HG03066 (cell line): Measurements from ENCODE around the gene QARS1.

Source experiments
- ATAC-seq: cut with Tn5 transposase; IDR thresholded peaks from one replicate; pipeline ENCODE4 v1.9.1; 2021; ENCODE audit warnings: low read depth; ENCODE audit not compliant: unreplicated experiment

The QARS1 gene

DNA sequence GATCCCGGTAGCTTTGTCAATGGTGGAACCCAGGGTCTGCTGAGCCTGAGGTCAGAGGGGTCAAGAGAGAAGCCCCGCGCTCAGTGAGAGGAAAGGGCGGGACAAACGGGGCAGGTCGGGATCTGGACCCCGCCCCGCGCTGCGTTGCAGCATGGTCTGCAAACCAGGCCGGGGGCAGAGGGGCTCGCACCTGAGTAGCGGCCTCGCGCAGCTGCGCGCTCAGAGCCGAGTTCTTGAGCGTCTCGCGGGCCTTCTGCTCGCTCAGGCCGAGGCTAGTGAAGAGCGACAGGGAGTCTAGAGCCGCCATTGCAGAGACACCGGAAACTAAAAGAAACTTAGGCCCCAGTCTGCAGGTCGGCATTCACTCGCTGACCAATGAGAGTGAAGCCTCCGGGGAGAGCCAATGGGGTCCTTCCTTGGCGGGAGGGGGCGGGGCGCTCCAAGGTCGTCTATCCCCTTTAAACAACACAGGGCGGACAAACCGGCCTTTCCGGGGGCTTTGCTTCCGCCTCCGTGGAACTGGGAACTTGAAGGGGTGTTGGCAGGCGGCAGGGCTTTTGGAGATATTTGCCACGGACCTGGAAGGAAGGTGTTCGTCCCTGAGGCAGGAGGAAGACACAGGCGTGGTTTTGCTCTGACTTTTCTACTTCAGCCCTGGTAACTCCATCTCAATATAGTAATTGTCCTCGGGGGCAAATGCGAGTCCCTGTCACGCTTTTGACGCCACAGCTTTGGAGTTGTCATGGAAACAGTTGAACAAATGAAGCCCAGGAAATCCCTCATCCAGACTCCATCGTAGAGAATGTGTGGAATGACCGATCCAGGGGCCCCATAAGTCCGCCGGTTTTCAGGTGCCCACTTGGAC, at the start of gene QARS1:
Gene QARS1, minus strand, starts transcription at position 331 of the 865 bp plus-strand sequence. Its CDS starts 24 bp downstream, at position 307.
- peak; percentile 88 for ATAC-seq

DNA sequence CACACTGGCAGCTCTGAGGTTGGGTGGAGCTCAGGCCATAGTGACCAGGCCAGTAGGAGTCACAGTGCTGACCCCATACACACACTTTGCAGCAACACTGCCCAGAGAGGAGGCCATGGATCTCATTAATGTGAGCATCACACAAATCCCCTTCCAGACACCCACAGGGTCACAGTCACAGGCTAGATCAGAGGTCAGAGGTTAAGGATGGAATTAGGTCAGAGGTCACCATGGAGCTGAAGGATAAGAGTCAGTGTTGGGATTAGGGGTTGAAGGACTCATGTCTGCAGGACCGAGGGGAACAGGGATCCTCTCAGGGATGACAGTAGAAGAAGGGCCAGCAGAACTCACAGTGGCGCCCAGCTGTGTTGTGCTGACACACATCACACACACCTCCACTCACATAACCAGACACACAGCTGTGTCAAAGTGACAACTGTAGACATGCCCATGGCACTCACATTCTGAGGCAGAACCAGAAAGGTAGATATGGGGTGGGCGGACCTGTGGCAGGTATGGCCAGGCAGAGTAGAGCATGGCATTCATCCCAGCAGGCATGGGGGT, 48.9 kb upstream of the QARS1 start:
- ATAC-seq = no peak

DNA sequence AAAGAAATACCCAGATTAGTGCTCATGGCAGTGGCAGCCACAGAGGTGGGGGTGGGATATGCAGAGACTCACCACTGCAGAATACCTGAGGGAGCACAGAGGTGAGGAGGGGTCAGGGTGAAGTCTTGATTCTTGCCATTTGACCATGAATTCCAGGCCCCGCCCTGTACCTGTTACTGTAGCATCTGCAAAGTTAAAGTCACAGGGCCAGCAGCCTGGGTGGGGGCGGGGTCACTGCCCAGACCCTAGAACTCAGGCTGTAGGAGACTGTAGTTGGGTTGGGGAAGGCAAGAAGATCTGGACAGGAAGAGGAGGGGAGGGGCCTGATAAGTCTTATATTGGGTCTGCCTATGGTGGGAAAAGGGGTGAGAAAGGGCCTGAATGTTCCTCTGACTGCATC, 47.1 kb upstream of the QARS1 start:
- no peak for ATAC-seq

DNA sequence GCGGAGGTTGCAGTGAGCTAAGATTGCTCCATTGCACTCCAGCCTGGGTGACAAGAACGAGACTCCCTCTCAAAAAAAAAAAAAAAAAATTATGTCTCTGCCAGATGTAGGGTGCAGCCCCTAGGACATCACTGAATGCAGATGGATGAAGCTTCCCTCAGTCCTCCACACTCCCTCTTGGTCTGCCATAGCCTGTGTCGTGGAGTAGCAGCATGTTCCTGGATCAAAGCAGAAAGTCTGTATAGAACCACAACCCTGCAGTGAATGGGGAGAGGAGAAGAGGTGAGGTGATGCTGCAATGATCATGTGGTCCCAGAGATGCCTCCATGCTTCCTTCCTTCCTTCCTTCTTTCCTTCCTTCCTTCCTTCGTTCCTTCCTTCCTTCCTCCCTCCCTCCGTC, 43.6 kb upstream of the QARS1 start:
- ATAC-seq = no peak

DNA sequence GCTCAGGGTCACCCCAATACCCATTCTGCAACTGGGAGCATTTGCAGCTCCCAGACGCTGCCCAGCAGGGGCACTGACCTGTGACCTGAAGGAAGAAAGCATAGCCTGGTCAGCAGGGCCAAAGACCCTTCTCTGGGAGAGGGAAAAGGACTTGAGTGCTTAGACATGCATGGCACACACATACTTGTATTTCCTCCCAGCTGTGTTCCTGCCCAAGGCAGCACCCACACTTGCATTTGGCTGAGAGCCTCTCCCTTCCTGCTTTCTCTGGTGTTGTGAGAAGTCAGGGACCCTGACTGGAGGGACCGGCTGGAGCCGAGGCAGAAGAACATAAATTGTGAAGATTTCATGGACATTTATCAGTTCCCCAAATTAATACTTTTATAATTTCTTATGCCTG, 35.5 kb upstream of the QARS1 start:
- ATAC-seq = no peak

DNA sequence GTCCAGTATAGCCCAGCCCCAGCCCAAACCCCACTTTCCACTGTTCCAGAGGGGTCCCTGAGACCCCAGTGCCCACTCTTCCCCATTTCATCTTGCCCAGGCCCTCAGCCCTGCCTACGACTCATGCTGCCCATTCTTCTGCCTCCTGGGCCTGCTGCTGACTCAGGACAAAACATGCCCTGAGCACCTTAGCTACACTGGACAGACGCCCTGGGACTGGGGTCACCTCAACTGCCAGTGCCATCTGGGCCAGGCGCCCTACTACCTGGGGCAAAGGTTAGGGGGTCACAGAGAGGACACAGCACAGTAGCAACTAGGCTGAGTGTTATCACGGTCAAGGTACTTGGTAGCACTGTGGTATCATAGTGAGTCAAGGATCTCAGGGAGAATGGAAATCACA, 30.9 kb upstream of the QARS1 start:
- no peak for ATAC-seq

GRCh38 chr3:49134471-49135265, 30.1 kb upstream of the QARS1 start:
- no peak for ATAC-seq

DNA sequence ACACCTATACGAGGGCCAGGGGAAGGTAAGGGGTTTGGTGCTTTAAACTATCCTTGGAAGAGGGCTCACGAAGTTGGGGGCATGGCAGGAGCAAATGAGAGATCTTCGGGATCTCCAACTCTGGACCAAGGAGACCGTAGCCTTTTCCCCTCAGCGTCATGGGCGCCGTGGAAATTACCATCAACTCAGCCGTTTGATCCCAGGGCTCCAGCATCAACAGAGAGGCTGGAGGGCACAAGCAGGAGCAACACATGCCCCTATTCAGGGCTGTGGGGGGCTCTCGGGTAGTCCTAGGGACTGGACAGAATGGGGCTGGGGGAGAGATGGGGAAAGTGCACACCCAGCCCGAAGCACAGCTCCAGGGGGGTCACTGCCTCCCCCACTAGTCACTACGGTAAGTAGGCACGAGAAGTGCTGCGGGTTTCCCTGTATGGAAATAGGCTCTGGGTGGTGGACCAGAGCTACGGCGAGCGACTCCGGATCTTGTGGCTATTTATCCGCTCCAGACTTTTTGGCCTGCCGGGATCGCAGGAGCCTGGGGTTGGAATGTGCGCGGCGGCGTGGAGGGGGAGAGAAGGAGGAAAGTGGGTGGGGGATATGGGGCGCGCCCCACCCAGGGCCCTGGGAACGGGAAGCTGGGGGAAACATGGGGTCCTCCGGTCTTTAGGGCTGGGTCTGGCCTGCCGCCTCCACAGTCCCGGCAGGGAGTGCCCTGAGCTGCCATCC, 28.8 kb upstream of the QARS1 start:
- no peak for ATAC-seq

DNA sequence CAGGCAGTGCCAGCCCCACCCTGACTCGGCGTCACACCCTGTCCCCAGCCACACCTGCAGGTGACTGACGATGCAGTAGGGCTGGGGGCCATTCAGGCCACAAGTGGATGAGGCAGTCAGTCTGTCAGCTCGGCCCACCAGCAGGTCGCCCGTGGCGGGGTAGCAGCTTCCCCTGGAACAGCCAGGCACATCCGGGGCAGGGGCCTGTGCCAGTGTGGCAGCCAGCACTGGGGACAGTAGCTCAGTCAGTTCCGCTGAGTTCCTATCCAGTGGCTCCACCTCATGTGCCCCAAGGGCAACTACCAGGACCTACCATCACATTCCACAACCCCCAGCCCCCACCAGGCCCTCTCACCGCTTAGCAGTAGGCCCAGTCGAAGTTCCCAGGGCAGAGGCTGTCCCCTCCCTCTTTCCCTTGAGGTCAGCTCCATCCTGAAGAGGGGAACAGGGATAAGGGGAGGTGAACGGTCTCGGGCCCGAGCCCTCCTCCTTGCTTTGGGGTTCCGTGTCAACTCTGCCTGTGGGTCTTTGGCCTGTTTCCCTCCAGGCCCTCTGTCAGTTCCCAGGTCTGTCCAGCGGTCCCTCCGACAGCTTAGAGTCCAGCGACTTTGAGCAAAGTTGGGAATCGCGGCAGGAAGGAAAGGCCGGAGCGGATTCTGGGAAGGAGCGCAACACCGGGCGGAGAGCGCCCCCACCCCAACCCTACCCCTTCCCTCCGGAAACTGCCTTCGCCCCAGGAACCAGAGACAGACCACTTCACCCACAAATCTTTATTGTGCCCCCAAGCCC, 28.1 kb upstream of the QARS1 start, which contains the start of gene LAMB2:
Gene LAMB2, minus strand, starts transcription at position 614 of the 789 bp plus-strand sequence. Its CDS starts 183 bp downstream, at position 431.
- ATAC-seq = no peak

DNA sequence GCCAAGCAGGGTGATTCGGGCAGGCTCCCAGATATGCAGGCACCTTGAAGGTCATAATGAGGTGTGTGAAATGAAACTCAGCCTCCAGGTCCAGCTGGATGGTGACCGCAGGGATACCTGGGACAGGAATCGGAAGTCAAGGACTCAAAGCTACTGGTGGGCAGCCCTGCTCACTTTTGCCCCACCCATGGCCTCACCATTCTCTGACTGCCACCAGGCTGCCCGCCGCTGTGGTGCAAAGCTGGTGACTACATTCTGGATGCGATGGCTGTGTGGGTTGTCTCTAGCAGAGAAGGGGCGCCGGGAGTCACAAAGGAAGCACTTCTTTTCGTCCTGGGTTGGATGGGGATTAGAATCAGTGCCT, 27.5 kb upstream of the QARS1 start:
- ATAC-seq = no peak

DNA sequence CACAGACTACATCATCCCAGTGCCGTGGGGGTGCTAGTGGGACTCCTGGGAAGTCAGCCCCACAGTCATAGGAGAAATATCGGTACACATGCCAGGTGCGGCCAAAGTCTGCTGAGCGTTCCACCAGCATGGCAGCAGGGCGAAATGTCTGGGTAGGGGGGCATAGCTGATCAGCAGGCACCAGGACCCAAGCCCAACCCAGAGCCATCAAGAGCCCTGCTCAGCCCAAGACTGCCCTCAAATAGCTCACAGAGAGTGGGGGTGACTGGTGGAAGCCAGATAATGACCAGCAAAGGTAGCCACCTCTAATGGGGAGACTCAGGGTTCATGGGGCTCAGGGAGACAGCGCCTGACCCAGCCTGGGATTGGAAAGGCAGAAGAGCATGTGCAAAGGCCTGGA, 27.0 kb upstream of the QARS1 start:
- no peak for ATAC-seq

DNA sequence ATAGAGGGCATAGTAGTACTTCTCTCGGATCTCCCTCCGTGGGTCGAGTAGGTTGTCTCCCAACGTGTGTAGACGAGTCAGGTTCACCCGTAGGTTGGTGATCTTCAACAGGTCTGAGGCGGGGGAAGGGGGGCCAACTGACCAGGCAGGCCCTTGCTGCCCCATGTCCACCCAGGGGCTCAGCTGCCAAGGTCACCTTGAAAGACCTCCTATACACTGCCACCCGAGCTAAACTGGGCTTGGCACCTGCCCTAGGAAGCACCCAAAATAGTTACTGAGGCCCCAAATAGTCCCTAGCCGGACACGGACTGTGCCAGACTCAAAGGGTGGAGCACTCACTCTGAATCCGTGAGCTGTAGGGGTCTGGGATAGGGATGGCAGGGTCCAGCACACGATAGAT, 26.5 kb upstream of the QARS1 start:
- no peak for ATAC-seq

- no peak for ATAC-seq
Observed at GRCh38 chr3:49124991-49125670, 20.6 kb upstream of the QARS1 start.

DNA sequence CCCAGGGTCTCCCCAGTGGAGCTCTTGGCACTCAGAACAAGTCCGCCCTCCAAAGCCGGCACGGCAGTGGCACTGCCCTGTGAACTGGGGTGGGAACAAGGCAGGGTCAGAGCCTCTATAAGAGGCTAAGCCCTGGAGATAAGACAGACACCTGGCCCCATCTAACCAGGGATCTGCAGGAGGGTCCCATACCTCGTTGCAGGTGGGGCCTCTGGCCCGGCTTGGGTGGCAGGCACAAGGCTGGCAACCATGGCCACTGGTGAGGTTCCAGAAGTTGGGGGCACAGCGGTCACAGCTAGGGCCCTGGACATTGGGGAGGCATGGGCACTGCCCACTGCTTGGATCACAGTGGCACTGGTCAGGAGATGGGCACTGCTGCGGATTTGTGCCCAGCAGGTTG, 19.6 kb upstream of the QARS1 start:
- no peak for ATAC-seq

DNA sequence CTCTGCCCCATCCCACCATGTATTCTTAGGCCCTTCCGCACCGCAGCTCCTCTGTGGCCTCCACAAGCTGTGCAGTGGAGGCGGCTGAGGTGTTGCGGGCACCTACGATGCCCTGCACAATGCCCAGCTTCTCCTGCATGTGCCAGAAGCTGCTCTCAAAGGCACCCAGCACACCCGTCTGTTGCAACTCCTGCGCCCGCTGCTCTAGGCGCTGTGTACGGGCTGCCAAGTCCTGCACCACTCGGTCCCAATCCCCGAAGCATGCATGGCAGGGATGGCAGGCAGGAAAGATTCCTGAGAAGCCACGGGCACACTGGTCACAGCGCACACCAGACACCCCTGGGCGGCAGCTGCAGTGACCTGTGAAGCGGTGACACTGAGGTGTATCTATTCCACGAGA, 19.1 kb upstream of the QARS1 start:
- ATAC-seq = no peak

- no peak for ATAC-seq
Observed at GRCh38 chr3:49122886-49123545, 18.5 kb upstream of the QARS1 start.

DNA sequence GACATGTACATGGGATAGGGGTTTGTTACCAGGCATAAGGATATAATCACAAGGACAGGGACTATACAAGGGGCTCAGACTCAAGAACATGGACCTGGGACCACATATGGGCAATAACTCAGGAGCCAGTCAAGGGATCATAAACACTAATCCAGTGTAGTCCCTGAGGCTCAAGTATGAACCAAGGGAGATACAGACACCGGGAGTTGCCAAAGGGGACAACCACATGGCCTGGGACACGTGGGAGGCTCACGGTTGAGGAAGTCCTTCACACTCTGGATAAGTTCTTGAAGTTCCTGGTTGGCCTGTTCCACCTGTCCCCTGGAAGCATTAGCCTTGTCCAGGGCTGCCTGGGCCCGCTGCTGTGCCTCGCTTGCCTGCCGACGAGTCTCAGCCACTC, 17.9 kb upstream of the QARS1 start:
- ATAC-seq = no peak

DNA sequence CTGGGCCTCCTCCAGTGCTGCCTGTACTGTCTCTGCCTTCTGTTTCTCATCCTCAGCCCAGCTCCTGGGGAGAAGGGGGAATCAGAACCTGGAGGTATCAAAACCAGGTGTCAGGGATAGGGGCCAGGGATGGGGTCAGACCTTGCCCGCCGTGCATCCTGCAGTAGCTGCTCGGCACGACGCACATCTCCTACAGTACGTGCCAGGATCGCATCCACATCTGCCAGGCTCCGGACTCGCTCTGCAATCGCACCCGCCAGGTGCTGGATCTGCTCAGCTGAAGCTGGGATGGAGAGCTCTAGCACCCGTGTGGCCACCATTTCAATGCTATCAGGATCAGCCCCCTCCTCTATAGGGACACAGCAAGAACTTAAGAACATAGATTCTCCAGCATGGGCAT, 17.5 kb upstream of the QARS1 start:
- ATAC-seq = no peak
